Left lung (tissue), 10 donors: Measurements from ENCODE around the gene UGT2B17. TPM values are rescaled to one million over a fixed set of nuclear protein-coding genes. Genes with fewer than 3 reads are reported as not detected.

Experiments used
- ATAC-seq: fragments of 200-7000 bp; cut with Tn5 transposase; one replicate; pipeline ENCODE4 v1.9.1; 2020; ENCODE audit warnings: moderate library complexity
- DNase-seq, 4 donors: peaks; one replicate each; pipeline ENCODE4 v3.0.0-alpha.2; 2013 to 2020
- H3K27ac ChIP-seq, 2 donors: fragments of 200-600 bp; sonication (generic) in 1 of 2; one replicate each; pipeline versions ENCODE4 v1.5.0 to v1.8.0; 2020 to 2021
- H3K27me3 ChIP-seq, 2 donors: fragments of 200-600 bp; sonication (generic) in 1 of 2; one replicate each; pipeline versions ENCODE4 v1.5.0 to v1.8.0; 2020 to 2021
- H3K36me3 ChIP-seq, 2 donors: fragments of 200-600 bp; sonication (generic) in 1 of 2; one replicate each; pipeline versions ENCODE4 v1.5.0 to v1.8.0; 2020 to 2021
- H3K4me1 ChIP-seq, 2 donors: fragments of 200-600 bp; one replicate each; pipeline ENCODE4 v1.8.0; 2021
- H3K4me3 ChIP-seq, 2 donors: fragments of 200-600 bp; sonication (generic) in 1 of 2; one replicate each; pipeline versions ENCODE4 v1.5.0 to v1.8.0; 2020 to 2021; ENCODE audit warnings: mild to moderate bottlenecking in 1 of 2
- H3K9me3 ChIP-seq, 2 donors: fragments of 200-600 bp; sonication (generic) in 1 of 2; one replicate each; pipeline versions ENCODE4 v1.5.0 to v1.8.0; 2020 to 2021
- CTCF ChIP-seq, 2 donors: fragments of 200-600 bp; sonication (generic) in 1 of 2; IDR thresholded peaks; one replicate each; pipeline versions ENCODE4 v1.5.0 to v1.8.0; 2021; ENCODE audit warnings: antibody characterized with exemption in 2 of 2
- intact Hi-C, 2 donors: fragments of 100-400 bp; cut with DNase I; formaldehyde crosslinking; loops; one replicate each; pipeline versions ENCODE4 v1.11.2 to v1.14.2; 2022
- polyA plus RNA-seq, 6 donors: library from polyadenylated mRNA; unstranded; fragments of 120-200 nt; gene quantifications; one replicate each; pipeline ENCODE4 v1.2.1, GENCODE V29; 2013; ENCODE audit not compliant: insufficient read length in 6 of 6
- total RNA-seq, 2 donors: library from RNA; stranded (reverse); fragmentation: NEBNext Ultra II Directional; extraction: Animal tissue kit (Norgen Biotek cat#: 25700); gene quantifications; one replicate each; pipeline ENCODE4 v1.2.1, GENCODE V29; 2021
- donor health status: DM: no; HTN: yes; CAD: no.
- donor health status: DM: no; HTN: no; CAD: no.

The UGT2B17 gene
- total and polyA plus RNA-seq, 8 donors, result 0.13 to 2.7 (median 0.54) TPM; not detected in 3

- no peaks in the 10 kb centered on the region for H3K27me3 ChIP-seq
- DNase-seq (no peak), ATAC-seq (no peak)
- intact Hi-C loops, result no loop called here
- H3K36me3 ChIP-seq, result no peaks in the 10 kb centered on the region
- H3K9me3 ChIP-seq, result no peaks in the 10 kb centered on the region
- no peak overlapping the region for H3K4me3 ChIP-seq
- no peak for TF ChIP-seq CTCF (IDR thresholded peaks at IDR 0.05)
- no peaks in the 10 kb centered on the region for H3K4me1 ChIP-seq
- no peak overlapping the region for H3K27ac ChIP-seq
Measured at GRCh38 chr4:68592673-68593072, 16.6 kb upstream of the UGT2B17 start.

- Histone ChIP-seq H3K9me3 (no peaks in the 10 kb centered on the region), H3K27me3 (no peaks in the 10 kb centered on the region), H3K4me1 (no peaks in the 10 kb centered on the region), H3K27ac (no peak overlapping the region), H3K36me3 (no peaks in the 10 kb centered on the region), H3K4me3 (no peak overlapping the region)
- intact Hi-C loops, result no loop called here
- TF ChIP-seq CTCF (IDR thresholded peaks at IDR 0.05), result no peak
- ATAC-seq (no peak), DNase-seq (no peak)
Measured at GRCh38 chr4:68591204-68591603, 15.1 kb upstream of the UGT2B17 start.

GRCh38 chr4:68589790-68590189 lies 13.7 kb upstream of the UGT2B17 start:
- Histone ChIP-seq H3K4me1 (no peaks in the 10 kb centered on the region), H3K9me3 (no peaks in the 10 kb centered on the region), H3K4me3 (no peak overlapping the region), H3K27me3 (no peaks in the 10 kb centered on the region), H3K27ac (no peak overlapping the region), H3K36me3 (no peaks in the 10 kb centered on the region)
- intact Hi-C loops, result no loop called here
- DNase-seq (no peak), ATAC-seq (peak; percentile 69)
- no peak for TF ChIP-seq CTCF (IDR thresholded peaks at IDR 0.05)

GRCh38 chr4:68582339-68582717 lies 6.2 kb upstream of the UGT2B17 start:
- no peak for TF ChIP-seq CTCF (IDR thresholded peaks at IDR 0.05)
- no peaks in the 10 kb centered on the region for H3K27me3 ChIP-seq
- DNase-seq (no peak), ATAC-seq (no peak)
- H3K36me3 ChIP-seq, result no peaks in the 10 kb centered on the region
- H3K27ac ChIP-seq, result no peak overlapping the region
- intact Hi-C loops, result no loop called here
- no peaks in the 10 kb centered on the region for H3K4me1 ChIP-seq
- H3K9me3 ChIP-seq, result peaks cover 0 to 2% of the 10 kb centered on the region in 2 donors
- H3K4me3 ChIP-seq, result no peak overlapping the region

- Histone ChIP-seq H3K4me1 (no peaks in the 10 kb centered on the region), H3K36me3 (no peaks in the 10 kb centered on the region), H3K4me3 (no peak overlapping the region), H3K9me3 (peaks cover 0 to 2% of the 10 kb centered on the region in 2 donors), H3K27ac (no peak overlapping the region), H3K27me3 (no peaks in the 10 kb centered on the region)
- DNase-seq (no peak), ATAC-seq (no peak)
- no peak for TF ChIP-seq CTCF (IDR thresholded peaks at IDR 0.05)
- intact Hi-C loops, result no loop called here
Measured at GRCh38 chr4:68581383-68582338, 5.5 kb upstream of the UGT2B17 start.
